WTC11 (cell line): ENCODE results near the gene STX12. TPM values are rescaled to one million over a fixed set of nuclear protein-coding genes. Genes with fewer than 3 reads are reported as not detected.

Source experiments
- ATAC-seq: fragments of 200-7000 bp; cut with Tn5 transposase; 2 replicates; pipeline ENCODE4 v1.10.0; 2021; ENCODE audit warnings: mild to moderate bottlenecking, moderate library complexity
- CTCF ChIA-PET: fragments of 300-600 bp; sonication (Branson Sonifier 250); formaldehyde crosslinking; loops from one replicate; lab custom pipeline; 2021; ENCODE audit warnings: antibody characterized with exemption; lab: Charles Lee
- POLR2A ChIA-PET: fragments of 350-600 bp; sonication (Branson Sonifier 250); formaldehyde crosslinking; loops from one replicate; lab custom pipeline; 2021; ENCODE audit warnings: antibody characterized with exemption; lab: Charles Lee
- DNase-seq: peaks from one replicate; pipeline ENCODE4 v3.0.0; 2021; ENCODE audit warnings: low spot score
- H3K27ac Mint-ChIP-seq: 2 replicates; pipeline ENCODE4 v1.8.0; 2021; ENCODE audit warnings: mixed read lengths
- H3K27me3 Mint-ChIP-seq: 2 replicates; pipeline ENCODE4 v1.8.0; 2021; ENCODE audit warnings: low read depth, mild to moderate bottlenecking, moderate library complexity, mixed read lengths
- H3K36me3 Mint-ChIP-seq: 2 replicates; pipeline ENCODE4 v1.8.0; 2021; ENCODE audit warnings: mixed read lengths
- H3K4me1 Mint-ChIP-seq: 2 replicates; pipeline ENCODE4 v1.8.0; 2022; ENCODE audit warnings: mixed read lengths
- H3K4me3 Mint-ChIP-seq: 2 replicates; pipeline ENCODE4 v1.8.0; 2021; ENCODE audit warnings: mild to moderate bottlenecking, moderate library complexity, mixed read lengths
- H3K9me3 Mint-ChIP-seq: 2 replicates; pipeline ENCODE4 v1.8.0; 2021; ENCODE audit warnings: mixed read lengths
- AR ChIP-seq: fragments of 250-450 bp; sonication (Bioruptor Pico); IDR thresholded peaks from 2 replicates; pipeline ENCODE4 v1.9.0; 2021; ENCODE audit warnings: mild to moderate bottlenecking
- CTCF ChIP-seq: fragments of 200-600 bp; IDR thresholded peaks from 2 replicates; pipeline ENCODE4 v1.8.0; 2022; ENCODE audit warnings: antibody characterized with exemption
- E2F4 ChIP-seq: sonication (generic); formaldehyde crosslinking; IDR thresholded peaks from 2 replicates; pipeline ENCODE4 v1.8.1; 2022; ENCODE audit warnings: low read depth, mild to moderate bottlenecking, moderate library complexity, missing genetic modification reagents, borderline replicate concordance
- GRHL2 ChIP-seq: fragments of 250-450 bp; sonication (Bioruptor Pico); IDR thresholded peaks from 2 replicates; pipeline ENCODE4 v1.8.0; 2022; ENCODE audit warnings: mild to moderate bottlenecking, moderate library complexity; ENCODE audit not compliant: insufficient replicate concordance, severe bottlenecking
- MAX ChIP-seq: sonication (generic); formaldehyde crosslinking; IDR thresholded peaks from 2 replicates; pipeline ENCODE4 v1.8.0; 2022; ENCODE audit warnings: mild to moderate bottlenecking, missing genetic modification reagents
- MYBL2 ChIP-seq: sonication (generic); formaldehyde crosslinking; IDR thresholded peaks from 2 replicates; pipeline ENCODE4 v1.8.1; 2023; ENCODE audit warnings: mild to moderate bottlenecking, moderate library complexity, missing genetic modification reagents
- TEAD4 ChIP-seq: sonication (generic); formaldehyde crosslinking; IDR thresholded peaks from 2 replicates; pipeline ENCODE4 v1.8.0; 2022; ENCODE audit warnings: mild to moderate bottlenecking, missing genetic modification reagents
- USF1 ChIP-seq: sonication (generic); formaldehyde crosslinking; IDR thresholded peaks from 2 replicates; pipeline ENCODE4 v1.8.0; 2022; ENCODE audit warnings: mild to moderate bottlenecking, missing genetic modification reagents
- ZBTB21 ChIP-seq: sonication (generic); formaldehyde crosslinking; IDR thresholded peaks from 2 replicates; pipeline ENCODE4 v1.8.1; 2023; ENCODE audit warnings: mild to moderate bottlenecking, missing genetic modification reagents, borderline replicate concordance
- ZNF121 ChIP-seq: sonication (generic); formaldehyde crosslinking; IDR thresholded peaks from 2 replicates; pipeline ENCODE4 v1.8.0; 2023; ENCODE audit warnings: missing genetic modification reagents
- ZNF138 ChIP-seq: sonication (generic); formaldehyde crosslinking; conservative IDR thresholded peaks from 2 replicates; pipeline ENCODE4 v1.8.1; 2022; ENCODE audit warnings: mild to moderate bottlenecking, moderate library complexity, missing genetic modification reagents
- ZNF396 ChIP-seq: fragments of 250-450 bp; sonication (Bioruptor Pico); IDR thresholded peaks from 2 replicates; pipeline ENCODE4 v1.8.0; 2021; ENCODE audit warnings: mild to moderate bottlenecking, moderate library complexity, borderline replicate concordance
- ZNF416 ChIP-seq: fragments of 250-450 bp; sonication (Bioruptor Pico); IDR thresholded peaks from 2 replicates; pipeline ENCODE4 v1.9.0; 2021; ENCODE audit warnings: mild to moderate bottlenecking, inconsistent platforms
- ZNF423 ChIP-seq: fragments of 250-450 bp; sonication (Bioruptor Pico); IDR thresholded peaks from 2 replicates; pipeline ENCODE4 v2.1.2; 2022; ENCODE audit warnings: mild to moderate bottlenecking, moderate library complexity
- ZNF512 ChIP-seq: sonication (generic); formaldehyde crosslinking; IDR thresholded peaks from 2 replicates; pipeline ENCODE4 v1.8.1; 2022; ENCODE audit warnings: missing genetic modification reagents, borderline replicate concordance
- ZNF671 ChIP-seq: fragments of 250-450 bp; sonication (Bioruptor Pico); IDR thresholded peaks from 2 replicates; pipeline ENCODE4 v1.8.0; 2021; ENCODE audit warnings: mild to moderate bottlenecking
- total RNA-seq: library from RNA; stranded (reverse); gene quantifications from 3 replicates; pipeline ENCODE4 v1.2.3, GENCODE V29; 2021

STX12 gene
- total RNA-seq, 1 experiment from 2014 or later, result 10.3 TPM

GRCh38 chr1:27858949-27859576, 86.0 kb downstream of the STX12 start (continued):
- TF ChIP-seq MAX (CRISPR knock-in tag), result no peak

GRCh38 chr1:27861436-27861835, 88.4 kb downstream of the STX12 start:
- peaks cover 8% of the 10 kb centered on the region for H3K4me1 Mint-ChIP-seq

More at GRCh38 chr1:27861436-27861835, 88.4 kb downstream of the STX12 start:
- CTCF ChIA-PET, result interaction anchor here (0.6 kb wide), 1 partner anchor 120 kb away, joined by 3 read pairs; no protein-coding TSS in a partner anchor
- no peak for ATAC-seq
- TF ChIP-seq CTCF, result no peak
- no peak for TF ChIP-seq E2F4 (CRISPR knock-in tag)
- no peak for TF ChIP-seq ZNF396
- TF ChIP-seq GRHL2, result no peak
- TF ChIP-seq ZBTB21 (CRISPR knock-in tag), result no peak
- no peak for TF ChIP-seq MYBL2 (CRISPR knock-in tag)
- TF ChIP-seq ZNF512 (CRISPR knock-in tag), result no peak
- TF ChIP-seq ZNF416 (CRISPR knock-in tag), result no peak
- TF ChIP-seq ZNF423 (CRISPR knock-in tag), result no peak
- no peak for TF ChIP-seq AR
- TF ChIP-seq USF1 (CRISPR knock-in tag), result no peak
- no peak for TF ChIP-seq ZNF671 (CRISPR knock-in tag)
- TF ChIP-seq ZNF138 (CRISPR knock-in tag), result no peak
- TF ChIP-seq ZNF121 (CRISPR knock-in tag), result no peak
- no peak for TF ChIP-seq TEAD4 (CRISPR knock-in tag)
- Mint-ChIP-seq H3K4me3 (no peak overlapping the region), H3K36me3 (no peaks in the 10 kb centered on the region), H3K9me3 (no peaks in the 10 kb centered on the region), H3K27me3 (no peaks in the 10 kb centered on the region), H3K27ac (no peak overlapping the region)
- POLR2A ChIA-PET, result no interaction called here
- no peak for DNase-seq
